T-helper 9 cell (primary cell): Measurements from ENCODE around the gene ISM2.

ENCODE experiments used
- DNase-seq: peaks from one replicate; pipeline ENCODE4 v3.0.0-alpha.2; 2020

The ISM2 gene

DNA sequence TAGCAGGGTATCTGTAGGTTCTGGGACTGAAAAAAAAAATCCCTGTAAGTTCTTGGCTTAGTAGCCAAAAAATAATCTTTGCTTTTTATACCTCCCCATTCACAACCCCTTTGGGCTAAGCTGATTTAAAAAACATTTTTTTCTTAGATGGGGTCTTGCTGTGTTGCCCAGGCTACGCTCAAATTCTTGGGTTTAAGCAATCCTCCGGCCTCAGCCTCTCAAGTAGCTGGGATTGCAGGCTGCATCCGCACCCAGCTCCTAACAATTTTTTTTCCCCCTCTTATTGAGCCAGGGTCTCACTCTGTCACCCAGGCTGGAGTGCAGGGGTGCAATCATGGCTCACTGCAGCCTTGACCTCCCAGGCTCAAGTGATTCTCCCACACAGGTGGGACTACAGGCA, 9.1 kb upstream of the ISM2 start:
- no peak for DNase-seq

DNA sequence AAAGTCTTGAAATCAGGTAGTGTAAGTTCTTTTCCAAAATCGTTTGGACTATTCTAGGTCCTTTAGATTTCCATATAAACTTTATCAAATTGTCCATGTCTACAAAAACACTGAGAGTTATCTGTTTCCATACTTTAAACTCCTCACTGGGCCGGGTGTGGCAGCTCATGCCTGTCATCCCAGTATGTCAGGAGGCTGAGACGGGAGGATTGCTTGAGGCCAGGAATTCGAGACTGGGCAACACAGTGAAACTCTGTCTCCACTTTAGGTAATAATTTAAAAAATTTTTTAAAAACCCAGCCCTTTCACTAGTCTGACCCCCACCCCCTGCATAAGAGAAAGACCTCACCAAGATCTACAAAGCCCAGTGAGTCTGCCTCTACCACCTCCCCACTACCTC, 6.4 kb upstream of the ISM2 start:
- DNase-seq = no peak

DNA sequence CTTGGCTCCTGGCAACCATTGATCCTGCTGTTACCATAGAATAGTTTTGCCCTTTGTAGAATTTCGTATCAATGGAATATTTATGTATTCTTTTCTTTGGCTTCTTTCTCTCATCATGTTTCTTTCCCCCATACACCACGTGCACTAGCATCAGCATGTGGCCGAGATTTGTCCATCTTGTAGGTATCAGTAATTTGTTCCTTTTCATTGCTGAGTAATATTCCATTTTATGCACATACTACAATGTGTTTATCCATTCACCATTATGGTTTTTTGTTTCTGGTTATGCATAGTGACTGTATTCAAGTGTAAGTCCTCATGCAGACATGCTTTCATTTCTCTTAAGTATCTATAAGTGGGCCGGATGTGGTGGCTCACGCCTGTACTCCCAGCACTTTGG, 4.5 kb upstream of the ISM2 start:
- DNase-seq = no peak

DNA sequence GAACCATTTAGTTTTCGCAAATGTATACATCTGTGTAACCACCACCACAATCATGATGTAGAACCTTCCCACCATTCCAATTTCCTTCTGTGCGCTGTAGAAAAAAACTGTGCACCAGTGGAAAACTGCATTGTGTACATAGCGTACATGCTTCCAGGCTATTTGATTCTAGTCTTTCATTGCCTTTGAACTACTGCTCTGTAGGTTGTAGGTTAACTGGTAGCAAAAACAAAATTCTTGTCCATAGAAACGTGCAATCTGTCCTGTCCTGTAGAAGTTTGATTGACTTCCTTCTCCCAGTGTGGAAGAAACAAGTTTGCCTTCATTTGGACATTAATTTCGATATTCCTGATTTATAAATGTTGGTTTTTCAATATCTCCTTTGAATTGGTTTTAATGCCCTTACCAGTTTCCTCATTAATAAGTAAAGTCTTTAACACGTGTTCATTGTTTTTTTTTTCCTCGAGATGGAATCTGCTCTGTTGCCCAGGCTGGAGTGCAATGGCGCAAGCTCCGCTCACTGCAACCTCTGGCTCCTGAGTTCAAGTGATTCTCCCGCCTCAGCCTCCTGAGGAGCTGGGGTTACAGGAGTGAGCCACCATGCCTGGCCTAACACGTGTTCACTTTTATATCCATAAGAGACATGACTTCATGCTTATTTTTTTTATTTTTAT, 3.6 kb upstream of the ISM2 start:
- no peak for DNase-seq

DNA sequence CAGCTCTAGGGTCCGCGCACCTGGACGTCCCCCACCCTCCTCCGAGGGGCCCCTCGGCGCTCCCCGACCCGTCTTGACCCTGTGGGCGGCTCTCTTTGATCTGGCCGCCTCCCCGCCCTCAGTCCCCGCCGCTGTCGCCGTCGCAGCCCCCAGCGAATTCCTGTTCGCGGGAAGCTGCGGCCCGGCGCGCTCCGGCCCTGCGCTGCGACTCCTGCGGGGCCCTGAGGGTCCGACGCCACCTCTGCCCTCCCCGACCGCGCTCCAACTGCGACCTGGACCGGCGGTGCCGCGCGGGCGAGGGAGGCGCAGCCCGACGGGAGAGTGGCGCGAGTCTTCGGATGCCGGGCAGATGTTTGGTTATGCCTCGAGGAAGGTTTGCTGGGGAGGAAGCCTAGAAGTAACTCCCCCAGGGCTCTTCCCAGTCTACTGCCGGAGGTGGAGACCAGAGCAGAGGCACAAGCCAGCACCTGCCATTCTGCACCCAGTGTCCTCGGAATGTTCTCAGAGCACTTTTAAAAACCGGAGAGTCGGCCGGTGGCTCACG, 440 bp upstream of the ISM2 start:
- no peak for DNase-seq

DNA sequence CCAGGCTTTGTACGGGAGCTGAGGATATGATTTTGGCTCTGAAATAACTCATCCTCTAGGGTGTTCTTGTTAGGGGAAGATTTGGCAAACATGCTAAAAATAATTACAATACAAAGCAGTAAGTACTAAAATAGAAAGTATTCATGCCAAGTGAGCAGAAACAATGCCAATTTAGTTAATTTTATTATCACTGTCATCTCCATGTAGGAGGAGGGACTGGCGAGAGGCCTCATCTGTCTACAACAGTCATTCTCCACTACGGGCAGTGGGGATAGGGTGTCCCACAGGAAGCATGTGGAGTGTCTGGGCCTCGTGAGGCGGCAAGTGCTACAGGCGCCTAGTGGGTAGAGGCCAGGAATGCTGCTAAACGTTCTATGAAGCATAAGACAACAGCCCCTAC, 3.3 kb downstream of the ISM2 start:
- DNase-seq = no peak

DNA sequence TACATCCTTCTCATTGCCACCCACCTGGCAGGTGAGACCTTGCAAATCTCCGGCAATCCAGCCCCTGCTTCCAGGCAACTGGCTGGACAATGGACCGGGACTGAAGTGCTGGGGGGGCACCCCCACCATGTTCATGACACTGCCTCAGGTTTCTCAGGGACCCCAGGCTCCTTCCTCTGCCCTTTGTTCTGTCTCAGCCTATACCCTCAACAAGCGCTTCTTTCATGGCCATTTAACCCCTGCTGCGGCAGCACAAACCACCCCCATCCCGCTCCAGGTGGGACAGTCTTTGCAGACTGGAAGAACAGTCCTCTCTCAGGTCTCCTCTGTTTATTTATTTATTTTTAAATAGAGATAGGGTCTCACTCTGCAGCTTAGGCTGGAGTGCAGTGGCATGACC, 7.6 kb downstream of the ISM2 start:
- no peak for DNase-seq

DNA sequence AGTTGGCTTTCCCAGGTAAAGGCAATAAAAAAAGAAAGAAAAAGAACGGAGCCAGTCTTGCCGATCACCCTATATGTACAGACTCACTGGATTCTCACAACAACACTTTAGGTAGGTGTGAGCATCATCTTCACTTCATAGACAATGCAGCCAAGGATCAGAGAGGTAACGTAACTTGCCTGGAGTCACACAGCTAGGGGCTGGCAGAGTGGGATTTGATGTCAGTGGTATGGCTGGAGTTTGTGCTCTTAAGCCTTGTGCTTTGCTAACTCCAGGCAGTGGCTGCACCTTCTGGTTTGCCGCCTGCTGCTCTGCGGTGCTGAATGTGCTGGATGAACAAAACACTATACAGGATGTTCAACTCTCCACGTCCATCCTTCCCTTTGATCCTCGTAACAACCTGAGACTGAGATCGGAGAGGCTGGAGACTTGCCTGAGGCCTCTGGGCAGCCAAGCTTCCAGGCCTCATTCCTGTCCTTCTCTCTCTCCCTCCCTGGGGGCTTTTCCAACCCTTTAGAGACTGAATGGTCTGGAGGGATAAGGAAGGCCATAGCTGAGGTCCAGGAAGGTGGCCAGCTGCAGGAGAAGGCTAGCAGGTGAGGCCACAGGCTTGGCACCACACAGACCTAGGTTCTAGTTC, 8.1 kb downstream of the ISM2 start:
- DNase-seq = no peak

DNA sequence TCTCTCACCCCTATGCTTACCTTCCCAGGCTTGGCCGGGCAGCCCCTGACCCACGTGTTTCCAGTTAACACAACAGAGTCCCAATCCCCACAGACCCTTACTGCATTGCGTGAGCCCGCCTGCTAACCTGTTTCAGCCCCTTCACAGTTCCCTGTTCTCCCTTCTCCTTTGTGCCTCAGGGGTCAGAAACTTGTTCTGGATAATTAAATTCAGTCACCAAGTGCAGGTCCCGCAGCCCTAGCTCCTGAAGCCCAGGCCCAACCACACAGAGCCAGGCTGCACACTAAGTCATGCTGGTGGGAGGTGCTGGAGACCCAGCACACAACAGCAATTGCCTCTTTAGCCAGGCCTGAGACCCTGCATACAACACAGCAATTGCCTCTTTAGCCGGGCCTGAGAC, 9.6 kb downstream of the ISM2 start:
- DNase-seq = no peak

DNA sequence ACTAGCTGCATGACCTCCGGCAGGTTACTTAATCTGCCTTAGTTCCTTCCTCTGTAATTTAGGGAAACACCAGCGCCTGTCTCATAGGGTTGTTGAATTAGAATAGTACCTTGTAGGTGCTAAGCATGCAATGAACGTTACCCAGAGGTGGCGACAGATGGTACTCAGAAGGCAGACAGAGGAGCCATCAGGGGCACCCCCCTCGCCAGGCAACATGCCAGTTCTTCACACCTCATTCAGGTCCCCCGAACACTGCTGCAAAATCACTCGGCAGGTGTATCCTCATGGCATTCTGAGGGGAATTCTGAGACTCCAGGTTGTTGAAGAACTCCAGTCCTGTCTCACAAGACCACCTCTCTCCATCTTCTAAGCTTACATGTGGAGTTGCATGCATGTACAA, 10.1 kb downstream of the ISM2 start:
- no peak for DNase-seq

DNA sequence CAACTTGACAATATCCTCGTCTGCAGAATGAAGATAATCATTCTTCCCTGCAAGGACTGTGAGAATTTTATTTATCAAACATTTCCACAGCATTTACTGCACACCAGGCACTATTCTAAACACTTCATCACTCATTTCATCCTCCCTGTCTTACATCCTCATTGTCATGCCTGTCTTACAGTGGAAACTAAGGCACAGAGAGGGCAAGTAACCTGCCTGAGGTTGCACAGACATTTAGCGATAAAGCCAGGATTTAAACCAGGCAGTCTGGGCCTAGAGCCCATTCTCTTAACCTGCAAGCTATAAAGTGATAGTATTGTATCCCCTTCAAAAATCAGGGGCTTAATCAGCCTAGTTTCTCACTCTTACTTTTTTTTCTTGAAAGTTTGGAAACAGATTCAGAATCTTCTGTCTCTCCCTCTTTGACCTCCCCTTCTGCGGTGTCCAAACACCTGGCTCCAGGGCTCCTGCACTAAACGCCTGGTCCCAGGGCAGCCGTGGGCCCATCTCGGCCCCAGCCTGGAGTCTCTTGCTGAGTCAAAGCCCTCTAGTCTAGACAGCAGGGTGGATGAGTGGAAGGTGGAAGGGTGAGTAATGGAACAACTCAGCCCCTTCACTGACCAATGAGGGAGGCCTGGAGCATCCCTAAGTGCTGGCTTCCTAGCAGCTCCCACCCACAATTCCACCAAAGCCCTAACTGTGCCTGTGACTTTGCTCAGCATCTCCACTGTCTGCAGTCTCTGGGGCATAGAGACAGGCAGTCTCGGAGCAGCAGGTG, 12.5 kb downstream of the ISM2 start:
- no peak for DNase-seq

DNA sequence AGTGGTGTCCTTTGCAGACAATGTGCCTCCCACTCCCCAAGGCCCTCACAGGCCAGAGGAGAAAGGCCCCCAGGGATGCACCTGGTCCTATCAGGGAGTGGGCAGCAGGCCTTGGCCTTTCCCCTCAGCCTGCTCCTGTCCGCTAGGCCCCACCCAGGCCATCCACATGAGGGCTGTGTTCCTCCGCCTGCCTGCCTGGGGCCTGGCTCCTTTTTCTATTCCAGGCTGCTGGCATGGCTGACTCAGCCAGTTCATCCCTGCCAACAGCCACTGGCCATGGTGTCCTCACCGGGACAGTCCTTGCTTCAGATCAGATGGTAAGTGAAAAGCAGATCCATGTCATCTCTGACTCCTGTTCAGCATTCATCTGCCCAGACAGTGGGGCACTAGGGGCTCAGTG, 13.4 kb downstream of the ISM2 start:
- DNase-seq = no peak

DNA sequence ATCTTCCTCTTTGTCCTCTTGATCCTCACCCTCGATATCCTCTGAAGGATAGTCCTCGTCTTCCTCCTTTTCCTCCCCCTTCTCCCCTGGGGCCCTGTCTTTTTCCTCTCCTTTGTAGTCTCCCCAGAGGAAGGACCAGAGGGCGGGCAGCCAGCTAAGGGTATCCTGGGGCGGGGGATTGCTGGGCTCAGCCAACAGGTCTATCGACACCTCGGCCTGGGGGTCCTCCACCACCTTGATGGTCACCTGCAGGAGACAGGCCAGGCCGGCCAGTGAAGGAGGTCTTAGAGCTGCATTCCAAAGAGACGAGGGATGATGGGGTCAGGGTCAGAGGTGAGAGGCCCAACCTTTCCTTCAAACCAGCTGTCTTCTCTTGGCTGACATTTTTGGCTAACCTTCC, 16.2 kb downstream of the ISM2 start:
- no peak for DNase-seq

DNA sequence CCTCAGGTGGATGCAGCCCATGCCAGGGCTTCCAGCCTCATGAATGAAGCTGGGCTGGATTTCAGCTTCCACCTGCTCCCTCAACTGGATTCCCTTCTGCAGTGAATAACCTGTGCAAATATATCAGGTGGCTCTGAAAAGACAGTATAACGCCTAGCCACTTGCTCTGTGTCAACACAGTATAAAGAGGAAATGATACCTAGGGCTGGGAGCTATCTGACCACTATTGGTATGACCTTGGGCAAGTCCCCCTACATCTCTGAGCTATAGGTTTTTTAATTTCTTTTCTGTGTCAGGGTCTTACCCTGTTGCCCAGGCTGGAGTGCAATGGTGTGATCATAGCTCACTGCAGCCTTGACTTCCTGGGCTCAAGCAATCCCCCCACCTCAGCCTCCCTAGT, 19.8 kb downstream of the ISM2 start:
- no peak for DNase-seq

DNA sequence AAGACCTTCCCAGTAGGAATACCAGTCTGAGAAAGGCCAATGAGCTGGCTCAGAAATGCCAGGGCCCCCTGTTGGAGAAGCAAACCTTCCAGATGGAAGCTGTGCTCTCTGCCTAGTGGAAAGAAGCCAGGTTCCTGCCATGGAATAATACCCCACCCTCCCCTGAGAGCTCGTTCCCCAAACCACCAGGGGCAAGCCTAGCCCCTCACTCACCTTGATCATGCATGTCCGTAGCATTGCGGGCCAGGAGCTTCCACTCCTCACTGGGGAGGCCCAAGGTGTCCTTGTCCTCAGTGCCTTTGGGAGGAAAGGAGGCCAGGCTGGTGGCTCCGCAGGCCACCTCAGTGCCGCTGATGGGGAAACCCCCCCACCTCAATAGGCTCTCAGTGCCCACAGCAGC, 20.6 kb downstream of the ISM2 start:
- DNase-seq = no peak

DNA sequence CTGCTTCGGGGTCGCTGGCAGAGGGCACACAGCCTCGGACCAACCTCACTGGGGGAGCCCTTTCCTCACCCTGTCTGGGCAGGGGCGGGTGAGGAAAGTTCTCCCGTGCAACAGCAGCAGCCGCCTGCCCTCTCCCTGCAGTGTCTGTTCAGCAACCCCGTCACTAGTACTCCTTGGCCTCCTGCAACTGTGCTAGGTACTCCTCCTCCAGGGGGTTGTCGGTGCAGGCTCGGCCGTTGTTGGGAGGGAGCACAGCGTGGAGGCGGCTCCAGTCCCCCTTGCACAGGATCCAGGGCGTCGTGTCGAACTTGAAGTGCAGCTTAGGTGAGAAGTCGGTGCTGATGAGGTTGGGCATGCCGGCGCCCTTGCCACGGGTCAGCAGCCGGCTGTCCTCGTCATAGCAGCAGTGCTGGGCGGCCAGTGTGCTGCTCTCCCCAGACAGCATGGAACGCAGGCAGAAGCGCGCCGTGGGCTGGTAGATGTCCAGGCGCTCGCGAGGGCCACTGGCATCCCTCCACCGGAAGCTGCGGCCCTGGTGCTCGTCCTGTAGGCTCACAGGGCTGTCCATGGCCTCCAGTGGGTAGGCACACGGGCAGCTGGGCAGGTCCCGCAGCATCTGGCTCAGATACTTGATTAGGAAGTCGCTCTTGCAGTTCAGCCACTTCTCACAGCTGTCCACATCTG, 23.0 kb downstream of the ISM2 start:
- no peak for DNase-seq

DNA sequence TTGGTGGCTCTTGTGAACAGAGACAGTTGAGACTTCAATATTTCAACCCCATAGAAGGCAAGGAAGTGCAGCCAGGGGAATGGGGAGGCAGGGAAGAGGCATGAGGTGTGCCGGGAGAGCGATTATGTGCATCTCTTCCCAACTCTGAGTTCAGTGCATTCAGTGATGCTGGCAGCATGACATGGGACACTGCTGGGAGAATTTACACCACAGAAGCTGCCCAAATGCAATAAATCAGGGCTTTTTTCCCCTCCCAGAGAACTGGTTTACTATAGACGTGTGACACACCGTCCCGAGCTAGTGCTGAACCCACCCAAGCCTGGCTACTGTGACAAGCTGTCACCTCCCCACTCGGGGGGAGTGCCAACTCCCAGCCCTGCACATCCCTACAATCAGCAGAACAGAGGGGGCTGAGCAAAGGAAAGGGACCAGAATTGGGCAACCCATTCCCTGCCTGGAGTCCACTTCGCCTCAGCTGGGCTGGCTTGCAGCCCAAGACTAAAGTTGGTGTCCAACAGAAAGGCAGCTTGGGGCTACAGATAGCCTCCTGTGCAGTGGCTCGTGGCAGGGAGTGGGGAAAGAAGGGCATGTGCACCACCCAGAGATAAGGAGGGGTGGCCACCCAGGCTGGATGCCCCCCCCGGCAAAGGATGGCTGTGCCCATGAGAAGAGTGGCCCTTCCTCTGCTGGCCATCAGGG, 24.0 kb downstream of the ISM2 start:
- no peak for DNase-seq

DNA sequence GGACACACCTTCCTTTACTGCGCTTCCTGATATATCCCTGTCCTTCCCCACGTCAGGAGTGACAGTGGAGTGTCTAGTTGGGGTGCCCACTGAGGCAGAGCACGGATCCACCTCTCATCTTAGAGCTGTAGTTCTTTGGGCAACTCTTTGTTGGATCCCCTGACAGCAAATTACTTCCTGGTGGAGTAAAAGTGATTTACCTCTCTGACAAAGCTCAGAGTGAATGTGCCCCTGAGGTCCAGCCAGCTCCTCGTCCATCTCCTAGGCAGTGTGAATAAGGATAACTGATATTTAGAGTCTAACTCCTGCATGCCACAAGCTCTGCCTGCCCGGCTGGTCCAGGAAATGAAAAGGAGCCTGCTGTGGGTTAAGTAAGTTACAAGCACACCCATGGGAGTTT, 24.7 kb downstream of the ISM2 start:
- DNase-seq = no peak

DNA sequence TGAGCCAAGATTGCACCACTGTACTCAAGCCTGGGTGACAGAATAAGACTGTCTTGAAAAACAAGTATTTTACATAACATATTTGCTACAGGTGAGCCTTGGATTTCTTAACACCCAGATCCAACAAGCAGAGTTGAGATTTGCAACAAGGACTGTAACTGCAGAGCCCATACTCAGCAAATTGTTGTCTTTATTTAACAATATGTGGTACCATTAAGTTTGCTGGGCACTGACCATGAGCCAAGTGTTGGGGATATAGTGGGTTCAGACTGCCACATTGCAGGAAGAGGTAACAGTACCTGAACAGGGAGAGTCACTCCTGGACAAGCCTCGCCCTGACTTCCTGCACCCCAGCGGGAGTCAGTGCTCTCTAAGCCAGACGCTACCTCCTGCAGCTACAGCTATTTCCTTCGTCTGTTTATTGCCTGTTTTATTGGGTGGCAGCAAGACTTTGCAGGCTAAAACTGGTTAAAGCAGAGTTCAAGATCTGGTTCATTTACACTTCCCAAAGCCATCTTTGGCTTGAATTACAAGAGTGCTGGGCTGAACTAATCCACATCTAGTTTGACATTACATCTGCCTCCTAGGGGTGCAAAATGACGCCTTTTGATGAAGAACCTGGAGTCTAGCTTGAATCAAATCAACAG, 28.3 kb downstream of the ISM2 start:
- no peak for DNase-seq

DNA sequence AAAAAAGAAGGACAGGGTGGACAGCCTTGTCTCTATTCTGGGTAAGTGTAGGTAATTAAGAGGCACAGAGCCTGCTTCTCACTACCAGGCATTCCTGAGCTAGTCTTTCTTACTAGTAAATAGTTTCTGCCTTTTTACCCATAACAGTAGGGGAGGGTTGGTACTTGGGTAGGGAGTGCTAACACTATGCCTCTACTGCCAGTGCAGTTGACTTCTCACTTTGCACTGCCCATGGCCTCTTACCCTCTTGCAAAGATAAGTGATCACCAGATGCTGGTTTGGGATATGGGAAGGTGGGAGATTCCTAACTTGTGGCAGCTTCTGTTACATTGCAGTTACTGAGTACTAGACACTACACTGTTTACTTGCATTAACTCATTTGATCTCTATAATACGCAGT, 29.1 kb downstream of the ISM2 start:
- no peak for DNase-seq

DNA sequence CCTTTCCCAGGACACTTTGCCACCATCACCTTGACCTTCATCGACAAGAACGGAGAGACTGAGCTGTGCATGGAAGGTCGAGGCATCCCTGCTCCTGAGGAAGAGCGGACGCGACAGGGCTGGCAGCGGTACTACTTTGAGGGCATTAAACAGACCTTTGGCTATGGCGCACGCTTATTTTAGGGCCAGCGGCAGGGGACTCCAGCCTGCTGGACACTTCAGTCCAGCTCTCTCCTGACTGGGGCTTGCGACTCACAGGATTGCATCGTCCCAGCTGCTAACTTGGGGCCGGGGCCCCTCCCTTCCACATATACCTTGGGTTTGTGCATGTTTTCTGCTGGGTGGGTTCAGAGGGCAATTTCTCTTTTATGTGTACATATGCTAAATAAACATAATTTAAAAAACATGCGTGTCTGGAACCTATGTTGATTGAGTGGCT, 29.5 kb downstream of the ISM2 start:
- no peak for DNase-seq

DNA sequence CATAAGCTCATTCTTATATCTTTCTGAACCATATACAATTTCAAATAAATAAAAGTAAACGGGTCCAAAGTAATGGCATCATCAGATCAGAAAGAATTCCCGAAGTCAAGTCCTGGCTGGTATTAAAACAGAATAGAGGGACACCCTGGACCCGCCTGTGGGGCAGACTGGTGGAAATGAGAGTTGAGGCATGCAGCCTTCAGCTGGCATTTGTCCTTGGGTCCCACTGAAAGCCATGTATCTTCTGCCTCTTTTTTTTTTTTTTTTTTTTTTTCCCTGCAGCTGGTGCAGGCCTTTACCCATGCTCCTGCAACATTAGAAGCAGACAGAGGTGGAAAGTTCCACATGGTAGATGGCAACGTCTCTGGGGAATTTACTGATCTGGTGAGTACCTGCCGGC, 30.8 kb downstream of the ISM2 start:
- DNase-seq = no peak
